ENCODE results near the gene PLA2G4E.

The PLA2G4E gene

DNA sequence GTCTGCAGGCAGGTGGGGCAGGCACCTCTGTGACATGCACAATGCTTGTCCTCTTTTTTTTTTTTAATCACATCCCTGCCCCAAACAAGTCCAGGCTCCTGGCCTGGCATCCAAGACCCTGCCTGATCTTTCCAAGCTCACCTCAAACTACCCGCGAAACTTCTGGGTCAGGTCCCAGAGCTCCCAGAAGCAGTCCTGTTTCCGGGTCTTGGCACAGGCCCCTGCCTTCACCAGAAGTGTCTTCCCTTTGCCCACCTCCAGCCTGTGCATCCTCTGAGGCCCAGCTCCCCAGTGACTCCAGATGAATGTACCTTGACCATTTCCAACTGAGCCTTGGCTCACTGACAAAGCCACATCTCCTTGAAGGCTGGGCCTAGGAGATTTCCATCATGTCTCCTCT lies 23.0 kb downstream of the PLA2G4E start:
- Histone ChIP-seq H3K36me3 (ENCODE audit: insufficient read depth, low read length) (no peaks in the 10 kb centered on the region), H3K27me3 (ENCODE audit: insufficient read depth, low read length) (peaks cover 30% of the 10 kb centered on the region), H3K4me3 (ENCODE audit: low read depth, low read length) (no peak overlapping the region), H3K79me2 (ENCODE audit: control insufficient read depth, insufficient read depth, low read length, unreplicated experiment) (no peaks in the 10 kb centered on the region), H2AFZ (ENCODE audit: low read length, unreplicated experiment) (no peak overlapping the region), H3K27ac (ENCODE audit: low read depth, low read length) (no peak overlapping the region), H3K4me1 (ENCODE audit: control insufficient read depth, insufficient read depth, low read length, unreplicated experiment) (no peaks in the 10 kb centered on the region)

DNA sequence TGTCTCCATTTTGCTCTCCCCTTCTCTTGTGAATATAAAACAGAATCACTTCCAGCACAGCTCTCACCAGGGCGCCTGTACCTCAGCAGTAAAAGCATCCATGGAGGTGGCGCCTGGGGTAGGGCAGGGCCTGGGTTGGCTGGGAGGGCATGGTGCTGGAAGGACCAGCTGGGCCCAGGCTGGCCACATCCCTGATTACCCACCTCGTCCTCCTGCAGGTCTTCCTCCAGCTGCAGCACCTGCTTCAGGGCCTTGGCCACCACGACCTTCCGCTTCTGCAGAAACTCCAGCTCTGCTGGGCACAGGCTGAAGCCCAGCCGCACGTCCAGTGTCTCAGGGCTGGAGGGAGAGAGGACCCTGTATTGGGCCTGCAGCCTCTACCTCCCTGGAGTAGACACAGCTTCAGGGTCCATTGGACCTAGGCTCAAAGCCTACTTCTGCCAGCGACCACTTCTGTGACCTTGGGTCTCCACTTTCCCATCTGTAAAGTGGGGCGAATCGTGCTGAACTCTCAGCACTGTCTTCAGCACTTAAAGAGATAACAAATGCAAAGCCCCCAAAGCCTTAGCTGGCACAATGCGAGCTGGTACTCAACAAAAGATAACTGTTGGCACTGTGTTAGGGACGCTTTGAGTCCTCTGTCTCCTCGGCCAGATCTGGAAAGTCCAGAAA lies 23.8 kb downstream of the PLA2G4E start:
- Histone ChIP-seq H3K27me3 (ENCODE audit: insufficient read depth, low read length) (peaks cover 25% of the 10 kb centered on the region), H2AFZ (ENCODE audit: low read length, unreplicated experiment) (no peak overlapping the region), H3K36me3 (ENCODE audit: insufficient read depth, low read length) (no peaks in the 10 kb centered on the region), H3K27ac (ENCODE audit: low read depth, low read length) (no peak overlapping the region), H3K79me2 (ENCODE audit: control insufficient read depth, insufficient read depth, low read length, unreplicated experiment) (no peaks in the 10 kb centered on the region), H3K4me1 (ENCODE audit: control insufficient read depth, insufficient read depth, low read length, unreplicated experiment) (no peaks in the 10 kb centered on the region), H3K4me3 (ENCODE audit: low read depth, low read length) (no peak overlapping the region)

DNA sequence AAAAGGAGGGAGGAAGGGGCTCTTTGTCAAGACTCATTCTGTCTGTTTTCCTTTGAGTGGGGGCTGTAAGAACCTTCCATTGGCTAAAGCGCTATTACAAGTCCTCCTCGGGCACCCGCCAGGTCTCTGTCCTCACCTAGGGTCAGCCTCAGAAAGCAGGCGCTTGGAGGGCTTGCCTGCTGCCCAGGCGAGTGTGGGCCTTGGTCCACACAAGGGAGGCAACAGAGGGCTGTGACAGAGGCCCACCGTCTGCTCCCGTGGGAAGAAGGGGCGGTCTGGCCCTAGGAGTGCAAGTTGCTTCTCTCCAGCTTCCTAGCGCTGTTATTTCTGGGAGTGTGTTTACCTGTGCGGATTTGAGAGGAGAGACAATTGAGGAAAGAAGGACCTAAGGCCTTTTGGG lies 24.5 kb downstream of the PLA2G4E start:
- H3K27ac ChIP-seq (ENCODE audit: low read depth, low read length): no peak overlapping the region
- no peaks in the 10 kb centered on the region for H3K79me2 ChIP-seq (ENCODE audit: control insufficient read depth, insufficient read depth, low read length, unreplicated experiment)
- no peak overlapping the region for H3K4me3 ChIP-seq (ENCODE audit: low read depth, low read length)
- no peaks in the 10 kb centered on the region for H3K4me1 ChIP-seq (ENCODE audit: control insufficient read depth, insufficient read depth, low read length, unreplicated experiment)
- H3K27me3 ChIP-seq (ENCODE audit: insufficient read depth, low read length): peaks cover 22% of the 10 kb centered on the region
- H3K36me3 ChIP-seq (ENCODE audit: insufficient read depth, low read length): no peaks in the 10 kb centered on the region
- no peak overlapping the region for H2AFZ ChIP-seq (ENCODE audit: low read length, unreplicated experiment)

DNA sequence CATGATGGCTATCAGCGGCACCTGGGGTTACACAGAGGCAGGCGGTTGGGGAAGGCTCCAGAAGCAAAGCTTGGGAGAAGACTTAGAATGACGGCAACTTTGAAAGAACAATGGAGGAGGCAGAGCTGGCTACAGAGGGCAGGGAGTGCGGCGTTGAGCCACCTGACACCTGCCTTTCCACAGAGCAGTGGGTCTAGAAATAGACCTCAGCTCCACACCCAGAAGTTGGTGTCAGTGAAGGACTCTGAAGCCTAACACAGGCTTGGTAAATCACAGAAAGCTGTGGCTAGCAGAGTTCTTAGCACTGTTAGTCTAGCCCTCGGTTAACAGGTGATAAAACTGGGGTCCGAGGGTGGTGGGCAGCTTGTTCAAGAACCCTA lies 25.4 kb downstream of the PLA2G4E start:
- no peaks in the 10 kb centered on the region for H3K4me1 ChIP-seq (ENCODE audit: control insufficient read depth, insufficient read depth, low read length, unreplicated experiment)
- no peak overlapping the region for H2AFZ ChIP-seq (ENCODE audit: low read length, unreplicated experiment)
- H3K79me2 ChIP-seq (ENCODE audit: control insufficient read depth, insufficient read depth, low read length, unreplicated experiment): no peaks in the 10 kb centered on the region
- H3K4me3 ChIP-seq (ENCODE audit: low read depth, low read length): no peak overlapping the region
- H3K36me3 ChIP-seq (ENCODE audit: insufficient read depth, low read length): no peaks in the 10 kb centered on the region
- H3K27ac ChIP-seq (ENCODE audit: low read depth, low read length): no peak overlapping the region
- H3K27me3 ChIP-seq (ENCODE audit: insufficient read depth, low read length): peaks cover 13% of the 10 kb centered on the region

DNA sequence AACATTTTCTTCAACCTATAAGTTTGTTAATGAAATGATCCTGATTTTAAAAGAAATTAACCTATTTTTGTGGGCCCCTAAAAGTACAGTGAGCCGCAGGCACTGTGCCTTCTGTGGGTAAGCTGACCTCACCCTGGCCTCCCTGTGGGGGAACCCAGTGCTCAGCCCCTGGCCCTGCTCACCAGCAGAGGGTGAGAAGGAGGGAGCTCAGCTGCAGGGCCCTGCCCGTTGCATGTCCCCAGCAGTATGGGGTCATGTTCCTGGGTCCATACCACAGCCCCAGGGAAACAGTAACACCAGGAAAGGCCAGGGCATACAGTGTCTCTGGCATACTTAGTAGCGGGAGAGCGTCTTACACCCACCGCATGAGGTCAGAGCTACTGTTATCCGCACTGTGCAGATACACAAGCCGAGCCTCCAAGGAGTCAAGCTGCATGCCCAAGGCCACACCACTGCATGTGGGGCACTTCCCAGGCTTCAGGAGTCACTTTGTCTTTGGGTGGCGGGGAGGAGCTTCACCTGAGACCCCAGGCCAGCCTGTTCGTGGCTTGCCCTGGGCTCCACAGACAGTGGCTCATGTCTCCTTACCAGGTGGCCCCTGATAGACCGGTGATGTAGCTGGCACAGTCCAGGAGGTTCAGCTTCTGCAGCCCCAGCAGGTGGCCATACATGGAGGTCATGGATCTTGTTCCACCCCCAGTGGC lies 25.9 kb downstream of the PLA2G4E start:
- no peaks in the 10 kb centered on the region for H3K4me1 ChIP-seq (ENCODE audit: control insufficient read depth, insufficient read depth, low read length, unreplicated experiment)
- no peak overlapping the region for H3K27ac ChIP-seq (ENCODE audit: low read depth, low read length)
- no peak overlapping the region for H3K4me3 ChIP-seq (ENCODE audit: low read depth, low read length)
- no peaks in the 10 kb centered on the region for H3K36me3 ChIP-seq (ENCODE audit: insufficient read depth, low read length)
- peaks cover 8% of the 10 kb centered on the region for H3K27me3 ChIP-seq (ENCODE audit: insufficient read depth, low read length)
- H3K79me2 ChIP-seq (ENCODE audit: control insufficient read depth, insufficient read depth, low read length, unreplicated experiment): no peaks in the 10 kb centered on the region
- H2AFZ ChIP-seq (ENCODE audit: low read length, unreplicated experiment): no peak overlapping the region

DNA sequence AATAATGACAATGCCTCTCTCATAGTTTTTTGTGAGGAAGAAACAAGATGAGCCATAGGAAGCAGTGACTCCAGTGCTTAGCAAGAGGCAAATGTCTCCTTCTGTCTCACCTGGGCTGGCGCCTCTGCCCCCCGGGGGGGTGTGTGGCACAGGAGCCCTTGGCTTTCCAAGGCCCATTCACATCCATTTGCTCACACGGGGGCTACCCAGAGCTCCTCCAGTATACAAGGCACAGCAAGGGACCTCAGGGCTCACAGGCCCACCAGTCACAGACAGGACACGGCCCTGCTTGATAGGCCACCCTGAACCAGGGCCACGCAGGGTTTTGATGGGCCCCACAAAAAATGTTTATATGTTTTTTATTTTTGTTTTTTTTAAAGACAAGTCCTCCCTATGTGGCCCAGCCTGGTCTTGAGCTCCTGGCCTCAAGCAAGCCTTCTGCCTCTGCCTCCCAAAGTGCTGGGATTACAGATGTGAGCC lies 26.6 kb downstream of the PLA2G4E start:
- Histone ChIP-seq H3K4me3 (ENCODE audit: low read depth, low read length) (no peak overlapping the region), H3K36me3 (ENCODE audit: insufficient read depth, low read length) (no peaks in the 10 kb centered on the region), H3K27me3 (ENCODE audit: insufficient read depth, low read length) (peaks cover 3% of the 10 kb centered on the region; the same call in 1 of the 2 replicates), H2AFZ (ENCODE audit: low read length, unreplicated experiment) (no peak overlapping the region), H3K79me2 (ENCODE audit: control insufficient read depth, insufficient read depth, low read length, unreplicated experiment) (no peaks in the 10 kb centered on the region), H3K27ac (ENCODE audit: low read depth, low read length) (no peak overlapping the region), H3K4me1 (ENCODE audit: control insufficient read depth, insufficient read depth, low read length, unreplicated experiment) (no peaks in the 10 kb centered on the region)

DNA sequence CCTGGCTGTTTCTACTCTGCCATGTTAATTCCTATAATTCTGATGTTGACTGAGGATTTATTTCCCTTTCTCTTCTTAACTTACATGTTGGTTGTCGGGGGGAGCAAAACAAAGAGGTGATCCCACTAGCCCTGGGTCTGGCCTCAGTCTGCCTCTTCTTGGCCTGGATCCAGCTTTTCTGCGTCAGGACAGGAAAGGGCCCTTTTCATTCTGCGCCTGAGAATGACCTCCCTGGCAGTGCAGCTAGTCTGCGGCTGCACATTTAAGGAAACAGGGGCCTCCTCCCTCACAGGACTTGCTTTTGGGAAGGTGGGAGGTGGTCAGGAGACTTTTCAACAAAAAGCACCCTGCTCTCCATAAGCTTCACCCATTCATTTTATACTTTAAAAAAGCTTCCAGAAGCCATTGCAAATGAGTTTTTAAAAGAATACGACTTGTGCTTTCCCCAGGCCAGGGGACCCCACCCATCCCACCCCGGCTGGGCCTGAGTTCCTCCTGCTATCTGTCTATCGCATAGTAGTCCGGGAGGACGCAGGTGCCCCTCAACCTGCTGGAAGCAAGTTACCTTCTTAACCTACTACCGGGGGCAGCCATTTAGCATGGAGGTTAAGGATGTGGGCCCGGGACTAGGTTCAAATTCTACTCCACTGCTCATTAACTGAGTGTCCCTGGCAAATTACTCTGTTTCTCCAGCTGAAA lies 27.2 kb downstream of the PLA2G4E start:
- H3K4me3 ChIP-seq (ENCODE audit: low read depth, low read length): no peak overlapping the region
- H3K36me3 ChIP-seq (ENCODE audit: insufficient read depth, low read length): no peaks in the 10 kb centered on the region
- H3K4me1 ChIP-seq (ENCODE audit: control insufficient read depth, insufficient read depth, low read length, unreplicated experiment): no peaks in the 10 kb centered on the region
- H3K27me3 ChIP-seq (ENCODE audit: insufficient read depth, low read length): peaks cover 3% of the 10 kb centered on the region; the same call in 1 of the 2 replicates
- H3K79me2 ChIP-seq (ENCODE audit: control insufficient read depth, insufficient read depth, low read length, unreplicated experiment): no peaks in the 10 kb centered on the region
- H2AFZ ChIP-seq (ENCODE audit: low read length, unreplicated experiment): no peak overlapping the region
- H3K27ac ChIP-seq (ENCODE audit: low read depth, low read length): no peak overlapping the region

DNA sequence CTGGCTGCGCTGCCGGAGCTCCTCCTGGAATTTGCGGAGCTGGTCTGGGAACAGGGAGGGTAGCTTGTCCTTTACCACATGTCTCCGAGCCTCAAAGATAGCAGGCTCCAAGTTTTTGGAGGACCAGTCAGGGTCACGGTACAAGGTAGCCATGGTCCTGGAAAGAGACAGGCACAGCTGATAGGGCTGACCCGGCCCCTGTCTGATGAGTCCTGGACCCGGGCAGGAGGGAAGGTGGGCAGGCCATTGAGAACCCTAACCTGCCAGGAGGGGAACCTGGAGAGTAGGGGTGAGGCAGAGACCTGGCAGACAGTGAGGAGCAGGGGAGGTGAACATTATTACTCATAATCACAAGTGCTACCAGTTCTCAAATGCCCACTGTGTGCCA lies 28.0 kb downstream of the PLA2G4E start:
- Histone ChIP-seq H3K4me3 (ENCODE audit: low read depth, low read length) (no peak overlapping the region), H3K79me2 (ENCODE audit: control insufficient read depth, insufficient read depth, low read length, unreplicated experiment) (no peaks in the 10 kb centered on the region), H3K27ac (ENCODE audit: low read depth, low read length) (no peak overlapping the region), H3K36me3 (ENCODE audit: insufficient read depth, low read length) (no peaks in the 10 kb centered on the region), H3K27me3 (ENCODE audit: insufficient read depth, low read length) (no peaks in the 10 kb centered on the region), H3K4me1 (ENCODE audit: control insufficient read depth, insufficient read depth, low read length, unreplicated experiment) (no peaks in the 10 kb centered on the region), H2AFZ (ENCODE audit: low read length, unreplicated experiment) (no peak overlapping the region)

DNA sequence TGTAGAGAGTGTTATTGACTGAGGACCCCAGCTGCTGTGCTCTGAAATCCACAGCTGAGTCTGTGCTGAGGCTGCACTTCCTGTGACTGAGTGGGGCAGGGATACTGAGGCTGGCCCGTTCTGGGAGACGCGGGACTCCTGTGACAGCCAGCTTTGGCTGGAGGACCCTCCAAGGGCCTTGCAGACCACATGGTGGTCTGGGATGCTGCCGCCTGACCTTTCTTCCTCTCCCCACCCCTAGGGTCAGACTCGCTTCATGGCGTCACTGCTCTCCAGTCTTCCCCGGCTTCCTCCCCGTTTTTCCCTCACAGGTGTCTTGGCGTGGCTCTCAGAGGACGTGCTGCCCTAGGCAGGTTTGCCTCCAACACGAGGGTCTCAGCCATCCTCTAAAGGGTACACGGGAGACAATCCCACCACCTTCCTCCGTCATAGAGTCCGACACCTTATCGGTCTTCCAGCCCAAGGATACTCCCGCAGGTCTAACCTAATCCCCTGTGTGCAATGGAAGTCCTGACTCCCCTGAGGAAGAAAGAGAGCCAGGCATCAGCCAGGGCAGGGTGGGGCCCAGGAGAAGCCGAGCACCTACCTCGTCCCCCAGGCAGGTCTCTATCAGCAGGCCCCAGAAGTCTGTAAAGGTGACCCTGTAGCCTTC lies 28.6 kb downstream of the PLA2G4E start:
- Histone ChIP-seq H3K4me3 (ENCODE audit: low read depth, low read length) (no peak overlapping the region), H2AFZ (ENCODE audit: low read length, unreplicated experiment) (no peak overlapping the region), H3K79me2 (ENCODE audit: control insufficient read depth, insufficient read depth, low read length, unreplicated experiment) (no peaks in the 10 kb centered on the region), H3K27me3 (ENCODE audit: insufficient read depth, low read length) (no peaks in the 10 kb centered on the region), H3K27ac (ENCODE audit: low read depth, low read length) (no peak overlapping the region), H3K4me1 (ENCODE audit: control insufficient read depth, insufficient read depth, low read length, unreplicated experiment) (no peaks in the 10 kb centered on the region), H3K36me3 (ENCODE audit: insufficient read depth, low read length) (no peaks in the 10 kb centered on the region)

DNA sequence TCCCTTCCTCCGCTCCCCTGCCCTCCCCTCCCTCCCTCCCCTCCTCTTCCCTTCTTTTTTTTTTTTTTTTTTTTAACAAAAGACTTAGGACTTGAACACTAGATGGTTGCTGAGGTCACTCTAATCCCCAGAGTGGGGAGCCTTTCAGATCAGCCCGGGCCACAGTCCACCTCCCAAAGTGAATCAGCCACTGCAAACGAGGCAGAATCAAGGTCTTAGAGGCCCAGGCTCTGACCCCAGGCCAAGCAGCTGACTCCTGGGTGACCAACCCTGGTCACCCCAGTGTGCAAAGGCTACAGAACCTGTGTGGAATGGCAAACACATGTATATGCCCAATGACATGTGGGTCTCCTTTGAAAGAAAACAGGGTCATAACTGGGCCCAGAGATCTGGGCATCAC lies 30.2 kb downstream of the PLA2G4E start:
- Histone ChIP-seq H3K79me2 (ENCODE audit: control insufficient read depth, insufficient read depth, low read length, unreplicated experiment) (no peaks in the 10 kb centered on the region), H3K4me3 (ENCODE audit: low read depth, low read length) (no peak overlapping the region), H2AFZ (ENCODE audit: low read length, unreplicated experiment) (no peak overlapping the region), H3K4me1 (ENCODE audit: control insufficient read depth, insufficient read depth, low read length, unreplicated experiment) (no peaks in the 10 kb centered on the region), H3K36me3 (ENCODE audit: insufficient read depth, low read length) (no peaks in the 10 kb centered on the region), H3K27ac (ENCODE audit: low read depth, low read length) (no peak overlapping the region), H3K27me3 (ENCODE audit: insufficient read depth, low read length) (no peaks in the 10 kb centered on the region)
